ENCODE data around the gene PIP4K2A. TPM values are rescaled to one million over a fixed set of nuclear protein-coding genes. Genes with fewer than 3 reads are reported as not detected.

Gene PIP4K2A
- total and polyA plus RNA-seq, 2 of the 8 experiments (the other 6 are each of a cell fraction or from before 2014, with no cell fraction given): 19.0 to 60.9 TPM

GRCh38 chr10:22551681-22552365 lies 162.6 kb downstream of the PIP4K2A start:
- H3K27ac ChIP-seq (ENCODE audit: low read depth, low read length): no peak overlapping the region
- no peak overlapping the region for H3K18ac ChIP-seq (ENCODE audit: extremely low read depth, low read length)
- H2BK20ac ChIP-seq (ENCODE audit: low read length): no peak overlapping the region
- CTCF ChIA-PET (ENCODE audit: partially characterized antibody): interaction anchor here (0.7 to 1.4 kb wide), 14 partner anchors 8 to 527 kb away, joined by 3 to 9 read pairs (median 4); no protein-coding TSS in a partner anchor
- no peak overlapping the region for H4K8ac ChIP-seq (ENCODE audit: extremely low read depth, insufficient read depth, low read length)
- no peak overlapping the region for H2BK12ac ChIP-seq (ENCODE audit: low read depth, low read length)
- no peak overlapping the region for H2BK120ac ChIP-seq (replicated peaks; ENCODE audit: low read depth, low read length)
- no peak overlapping the region for H2AK5ac ChIP-seq (ENCODE audit: low read depth, low read length)
- H3K4me3 ChIP-seq (ENCODE audit: extremely low read depth in 1 of 4, insufficient read depth in 2 of 4, low read depth in 3 of 4, low read length in 4 of 4): no peak overlapping the region
- no peaks in the 10 kb centered on the region for H3K79me1 ChIP-seq (ENCODE audit: low read depth, low read length)
- no peaks in the 10 kb centered on the region for H3K9me3 ChIP-seq (ENCODE audit: insufficient read depth in 2 of 2, low read depth in 1 of 2, low read length in 1 of 2)
- H2BK15ac ChIP-seq (ENCODE audit: low read length): no peak overlapping the region
- POLR2A ChIA-PET (ENCODE audit: partially characterized antibody): no interaction called here
- H3K9ac ChIP-seq (replicated peaks in 1 of 4; ENCODE audit: extremely low read depth in 1 of 4, low read depth in 3 of 4, low read length in 3 of 4): no peak overlapping the region
- H3K79me2 ChIP-seq (ENCODE audit: control insufficient read depth in 1 of 2, insufficient read depth in 2 of 2, low read length in 2 of 2): no peaks in the 10 kb centered on the region
- H3K4me1 ChIP-seq (replicated peaks in 1 of 4; ENCODE audit: control insufficient read depth in 3 of 4, insufficient read depth in 4 of 4, low read length in 3 of 4): peaks cover 0 to 2% (median 1%) of the 10 kb centered on the region in 4 experiments; a peak in 2 of 7 replicates
- H4K91ac ChIP-seq (replicated peaks; ENCODE audit: insufficient read length, low read length): no peak overlapping the region
- no peaks in the 10 kb centered on the region for H3K23me2 ChIP-seq (ENCODE audit: low read depth, low read length)
- H2BK5ac ChIP-seq (ENCODE audit: low read depth, low read length): no peak overlapping the region
- no peak overlapping the region for H3K23ac ChIP-seq (ENCODE audit: insufficient read length)
- no peak overlapping the region for H3K56ac ChIP-seq (replicated peaks; ENCODE audit: insufficient read length, low read depth, low read length)
- no peaks in the 10 kb centered on the region for H3K27me3 ChIP-seq (replicated peaks in 1 of 4; ENCODE audit: control insufficient read depth in 3 of 4, extremely low read depth in 1 of 4, insufficient read depth in 3 of 4, low read length in 3 of 4)
- H3K14ac ChIP-seq (ENCODE audit: insufficient read length): no peak overlapping the region
- FAIRE-seq (no peak), DNase-seq (ENCODE audit: low read depth in 1 of 2, low spot score in 2 of 2) (no peak)
- no peak overlapping the region for H4K5ac ChIP-seq (ENCODE audit: insufficient read length, low read depth, low read length)
- H3K4me2 ChIP-seq (ENCODE audit: insufficient read depth in 1 of 2, low read depth in 2 of 2, low read length in 2 of 2): no peak overlapping the region
- no peaks in the 10 kb centered on the region for H4K20me1 ChIP-seq (replicated peaks in 1 of 2; ENCODE audit: control insufficient read depth in 1 of 2, insufficient read depth in 2 of 2, low read length in 2 of 2)
- H2AFZ ChIP-seq (ENCODE audit: low read length): no peak overlapping the region
- H3K36me3 ChIP-seq (ENCODE audit: control insufficient read depth in 2 of 4, insufficient read depth in 4 of 4, low read length in 3 of 4): peaks cover 0 to 10% (median 6%) of the 10 kb centered on the region in 4 experiments; a peak in 6 of 8 replicates
- no peak overlapping the region for H3K4ac ChIP-seq (replicated peaks; ENCODE audit: insufficient read length, low read depth, low read length)
- 76% methylated on average over 7 of the region's 7 CpGs; no CpG with 5 or more reads in 1 of the 2 experiments for WGBS, 2 experiments (ENCODE audit: extremely low coverage in 1 of 2, insufficient coverage in 1 of 2, insufficient read length in 1 of 2, insufficient replicate concordance in 2 of 2, low coverage in 1 of 2, low lambda C conversion rate in 2 of 2, missing lambda C conversion rate in 1 of 2)
- no peak for TF ChIP-seq MAX (IDR thresholded peaks at IDR 0.05)
- no peak for TF ChIP-seq USF2 (IDR thresholded peaks at IDR 0.05; ENCODE audit: low read length)
- TF ChIP-seq TEAD4 (IDR thresholded peaks at IDR 0.05; ENCODE audit: low read depth, low read length): no peak
- no peak for TF ChIP-seq KDM1A (IDR thresholded peaks at IDR 0.05; ENCODE audit: borderline replicate concordance, low read length)
- TF ChIP-seq TBP (IDR thresholded peaks at IDR 0.05; ENCODE audit: low read depth, low read length): no peak
- TF ChIP-seq CEBPB (IDR thresholded peaks at IDR 0.05; ENCODE audit: low read depth, low read length): no peak
- TF ChIP-seq KDM5A (IDR thresholded peaks at IDR 0.05; ENCODE audit: low read length): no peak
- TF ChIP-seq NRF1 (IDR thresholded peaks at IDR 0.05; ENCODE audit: low read depth, low read length): no peak
- TF ChIP-seq ZNF274 (IDR thresholded peaks at IDR 0.05; ENCODE audit: borderline replicate concordance, extremely low read depth, low read length): no peak
- TF ChIP-seq SP1 (IDR thresholded peaks at IDR 0.05; ENCODE audit: low read depth, low read length): no peak
- no peak for TF ChIP-seq HDAC2 (IDR thresholded peaks at IDR 0.05; ENCODE audit: borderline replicate concordance in 1 of 2, low read depth in 2 of 2, low read length in 2 of 2)

Measured in H1 (cell line).